Urinary bladder (tissue), 4 donors: ENCODE data around the gene SIGLEC9. TPM values are rescaled to one million over a fixed set of nuclear protein-coding genes. Genes with fewer than 3 reads are reported as not detected.
"Not testable (repeated sequence)": the region's sequence is repeated elsewhere in the genome, so short reads cannot be mapped to it uniquely, and the experiment has no call there.

Experiments used
- DNase-seq: peaks from one replicate; pipeline ENCODE4 v3.0.0-alpha.2; 2015; ENCODE audit errors: extremely low spot score
- H3K27ac ChIP-seq: one replicate; pipeline ENCODE4 v1.5.1; 2013; ENCODE audit warnings: low read depth, mild to moderate bottlenecking, moderate library complexity
- H3K36me3 ChIP-seq: one replicate; pipeline ENCODE4 v1.6.1; 2013; ENCODE audit warnings: mild to moderate bottlenecking, moderate library complexity; ENCODE audit not compliant: insufficient read depth
- H3K4me1 ChIP-seq: one replicate; pipeline ENCODE4 v1.6.1; 2013; ENCODE audit warnings: mild to moderate bottlenecking, moderate library complexity; ENCODE audit not compliant: insufficient read depth
- H3K4me3 ChIP-seq: one replicate; pipeline ENCODE4 v1.5.1; 2013; ENCODE audit warnings: low read depth, low read length
- WGBS: extraction: QIAGEN DNeasy Blood & Tissue Kit; methylation state at CpG from one replicate; pipeline ENCODE4 v1.1.7; 2013; 5-methylcytosine and 5-hydroxymethylcytosine counted together
- polyA plus RNA-seq: library from polyadenylated mRNA; stranded (reverse); fragments of 200-250 nt; gene quantifications from one replicate; pipeline ENCODE4 v1.2.3, GENCODE V29; 2013
- total RNA-seq: library from RNA; depleted of rRNA; stranded (reverse); fragments of >200 nt; gene quantifications from one replicate; pipeline ENCODE4 v1.2.3, GENCODE V29; 2014
- donor health status: healthy with polysubstance abuse.
- donor health status: healthy.

SIGLEC9 gene
- total and polyA plus RNA-seq, 2 donors: 1.4 to 5.5 TPM

DNA sequence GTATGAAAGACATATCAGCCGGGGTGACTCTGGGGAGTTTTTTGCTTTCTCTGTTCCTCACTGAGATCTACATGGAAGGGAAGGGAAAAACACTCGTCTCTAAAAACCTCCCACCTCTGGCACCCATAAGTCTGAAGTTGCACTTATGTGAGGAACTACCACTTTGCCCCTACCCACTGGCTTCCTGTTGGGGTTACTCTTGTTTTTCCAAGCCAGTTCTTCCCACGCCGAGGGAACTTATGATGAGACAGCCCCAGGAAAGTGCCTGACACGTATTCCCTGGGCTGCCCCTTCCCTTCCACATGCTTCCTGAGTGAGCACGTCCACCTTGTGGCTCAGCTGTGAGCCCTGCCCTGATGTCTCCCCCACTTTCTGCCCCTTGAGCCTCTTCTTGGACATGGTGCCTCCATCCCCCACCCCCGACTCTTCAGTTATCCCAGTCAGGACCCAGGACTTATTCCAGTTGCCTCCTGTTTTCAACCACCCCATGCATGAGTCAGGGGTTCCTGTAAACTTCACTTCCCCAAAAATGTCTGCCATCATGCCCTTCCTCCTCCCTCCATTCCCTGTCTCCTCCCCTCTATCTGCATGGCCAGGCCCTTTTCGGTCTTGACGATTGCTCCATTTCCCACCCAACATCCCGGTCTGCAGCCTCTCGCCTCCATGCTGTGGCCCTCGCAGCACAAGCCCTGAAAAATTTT lies 12.3 kb downstream of the SIGLEC9 start:
- DNase-seq: no peak
- no peak overlapping the region for H3K27ac ChIP-seq
- WGBS: 65% methylated on average over 12 of the region's 12 CpGs
- no peak overlapping the region for H3K4me3 ChIP-seq
- H3K4me1 ChIP-seq: no peaks in the 10 kb centered on the region
- no peaks in the 10 kb centered on the region for H3K36me3 ChIP-seq

DNA sequence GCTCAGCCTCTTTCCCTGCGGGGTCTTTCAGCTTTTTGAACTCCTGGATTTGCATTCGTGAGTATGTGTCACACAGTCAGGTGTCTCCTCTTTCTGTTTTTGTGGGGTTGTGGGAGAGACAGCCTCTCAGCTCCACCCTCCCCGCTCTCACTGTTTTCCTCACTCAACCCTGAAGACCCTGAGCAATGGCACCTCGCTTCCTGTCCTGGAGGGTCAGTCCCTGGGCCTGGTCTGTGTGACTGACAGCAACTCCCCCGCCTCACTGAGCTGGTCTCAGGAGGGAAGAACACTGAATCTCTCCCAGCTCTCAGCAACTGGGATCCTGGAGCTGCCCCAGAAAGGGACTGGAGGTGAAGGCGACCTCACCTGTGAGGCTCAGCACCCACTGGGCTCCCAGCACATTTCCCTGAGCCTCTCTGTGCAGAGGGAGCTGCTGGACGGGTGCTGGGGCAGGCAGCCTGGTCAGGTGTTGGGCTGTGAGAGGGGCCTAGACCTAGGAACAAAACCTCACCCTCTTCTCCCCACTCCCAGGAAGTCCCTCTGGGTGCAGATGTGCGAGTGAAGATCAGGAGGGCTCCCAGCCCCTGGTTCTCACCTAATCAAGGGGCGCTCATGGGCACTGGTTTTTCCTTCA lies 13.2 kb downstream of the SIGLEC9 start:
- no peak for DNase-seq
- H3K4me3 ChIP-seq: no peak overlapping the region
- 78% methylated on average over 9 of the region's 9 CpGs for WGBS
- no peaks in the 10 kb centered on the region for H3K36me3 ChIP-seq
- no peak overlapping the region for H3K27ac ChIP-seq
- H3K4me1 ChIP-seq: no peaks in the 10 kb centered on the region

DNA sequence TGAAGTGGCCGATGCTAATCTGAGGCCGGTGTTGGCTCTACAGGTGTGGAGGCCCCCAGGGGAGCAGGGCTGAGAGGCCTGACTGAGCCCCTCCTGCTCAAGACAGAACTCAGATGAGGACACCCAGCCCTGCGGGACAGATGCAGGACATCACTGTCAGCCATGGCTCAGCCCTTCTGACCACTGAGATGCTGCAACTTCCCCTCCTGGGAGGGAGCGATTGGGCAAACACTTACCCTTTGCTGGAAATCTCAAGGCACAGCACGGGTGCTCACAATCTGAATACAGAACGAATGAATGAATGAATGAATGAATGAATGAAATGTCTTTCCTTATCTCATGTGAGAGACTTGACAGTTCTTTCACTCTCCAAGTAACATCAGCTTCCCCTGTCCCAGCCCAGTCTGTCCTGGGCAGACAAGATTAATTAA lies 13.9 kb downstream of the SIGLEC9 start:
- DNase-seq: no peak
- no peaks in the 10 kb centered on the region for H3K36me3 ChIP-seq
- no peak overlapping the region for H3K27ac ChIP-seq
- H3K4me3 ChIP-seq: no peak overlapping the region
- WGBS: 47% methylated on average over 6 of the region's 6 CpGs
- H3K4me1 ChIP-seq: no peaks in the 10 kb centered on the region

DNA sequence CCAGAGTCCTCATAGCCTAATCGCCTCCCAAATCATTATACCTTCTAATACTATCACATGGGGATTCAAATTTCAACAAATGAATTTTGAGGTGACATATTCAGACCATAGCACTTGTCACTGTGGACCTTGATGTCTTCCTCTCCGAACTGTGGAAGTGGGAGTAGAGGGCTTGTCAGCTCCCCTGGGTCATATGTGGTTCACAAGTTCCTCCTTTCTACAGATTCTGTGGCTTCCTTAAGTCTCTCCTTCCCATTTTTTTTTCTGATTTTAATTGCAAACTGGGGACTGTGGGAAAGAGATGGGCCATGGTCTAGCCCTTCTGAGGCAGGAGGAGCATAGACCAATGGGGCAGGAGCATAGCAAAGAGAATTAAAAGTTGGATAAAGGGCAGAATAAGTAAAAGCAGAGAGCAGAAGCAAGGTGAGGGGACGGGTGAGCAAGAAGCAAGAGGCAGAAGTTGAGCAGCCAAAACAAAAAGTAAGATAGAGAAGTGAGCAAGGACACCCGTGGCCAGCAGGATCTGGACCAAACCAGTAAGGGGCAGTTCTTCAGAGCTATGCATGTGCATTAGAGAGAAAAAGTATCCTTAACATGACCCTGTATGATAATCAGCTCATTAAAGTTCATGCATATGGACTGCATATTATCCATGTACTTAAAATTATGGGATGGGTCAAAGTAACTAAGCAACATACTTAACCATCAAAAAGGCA lies 14.8 kb downstream of the SIGLEC9 start:
- DNase-seq: no peak
- H3K36me3 ChIP-seq: no peaks in the 10 kb centered on the region
- H3K4me3 ChIP-seq: no peak overlapping the region
- no peak overlapping the region for H3K27ac ChIP-seq
- no peaks in the 10 kb centered on the region for H3K4me1 ChIP-seq
- WGBS: 62% methylated on average over 4 of the region's 4 CpGs

DNA sequence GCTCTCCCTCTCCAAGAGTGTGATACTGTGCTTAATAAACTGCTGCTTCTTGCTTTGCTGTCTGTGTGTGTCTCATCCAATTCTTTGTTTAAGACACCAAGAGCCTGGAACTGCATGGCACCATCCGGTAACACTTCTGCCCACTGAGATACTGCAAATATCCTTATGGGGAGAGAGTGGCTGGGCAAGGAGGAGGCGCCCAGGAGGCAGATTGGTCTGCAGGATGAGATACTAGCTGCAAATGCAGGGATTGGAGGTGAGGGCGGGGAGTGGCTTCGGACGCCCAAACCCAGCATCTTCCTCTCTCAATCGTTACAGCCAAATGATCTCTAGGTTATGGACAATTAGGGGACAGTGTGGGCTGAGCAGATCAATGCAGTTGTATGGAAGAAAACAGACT lies 15.7 kb downstream of the SIGLEC9 start:
- Histone ChIP-seq H3K27ac (no peak overlapping the region), H3K4me1 (no peaks in the 10 kb centered on the region), H3K4me3 (no peak overlapping the region), H3K36me3 (no peaks in the 10 kb centered on the region)
- no peak for DNase-seq
- WGBS: 30% methylated on average over 6 of the region's 6 CpGs

DNA sequence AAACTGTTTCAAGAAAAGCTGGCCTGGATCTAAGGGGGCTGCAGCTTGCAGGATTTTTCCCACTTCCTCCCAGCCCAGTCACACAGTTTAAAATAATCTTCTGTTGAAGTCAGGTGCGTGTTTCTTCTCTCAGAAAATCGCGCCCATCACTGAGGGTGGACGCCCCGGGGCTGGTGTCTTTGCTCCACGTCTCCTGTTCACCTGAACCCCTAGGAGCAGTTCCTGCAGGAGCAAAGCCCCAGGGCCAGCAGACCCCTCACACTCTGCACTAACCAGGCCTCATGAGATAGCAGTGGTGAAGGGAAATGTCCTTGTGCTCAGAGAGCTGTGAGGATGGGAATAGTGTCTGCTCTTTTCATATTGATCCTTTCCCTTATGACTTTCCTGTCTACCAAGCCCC lies 16.5 kb downstream of the SIGLEC9 start:
- WGBS: 79% methylated on average over 6 of the region's 6 CpGs
- H3K4me3 ChIP-seq: no peak overlapping the region
- no peaks in the 10 kb centered on the region for H3K4me1 ChIP-seq
- no peak overlapping the region for H3K27ac ChIP-seq
- no peaks in the 10 kb centered on the region for H3K36me3 ChIP-seq
- DNase-seq: no peak

DNA sequence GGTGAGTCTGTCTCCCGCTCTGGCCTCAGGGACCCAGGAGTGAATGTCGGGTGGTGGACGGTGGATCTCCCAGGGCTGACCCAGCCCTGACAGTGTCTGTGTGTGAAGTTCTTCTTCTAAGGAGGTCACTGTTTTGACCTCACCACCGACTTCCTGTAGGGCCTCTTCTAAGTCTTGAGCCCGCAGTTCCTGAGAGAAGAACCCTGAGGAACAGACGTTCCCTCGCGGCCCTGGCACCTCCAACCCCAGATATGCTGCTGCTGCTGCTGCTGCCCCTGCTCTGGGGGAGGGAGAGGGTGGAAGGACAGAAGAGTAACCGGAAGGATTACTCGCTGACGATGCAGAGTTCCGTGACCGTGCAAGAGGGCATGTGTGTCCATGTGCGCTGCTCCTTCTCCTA lies 17.4 kb downstream of the SIGLEC9 start, which contains the start of gene SIGLEC7:
TSS of gene SIGLEC7 (plus strand) at position 183 of the 400 bp plus-strand sequence. CDS start at position 252, 69 bp downstream.
- no peak within 1 kb of the TSS for H3K4me3 ChIP-seq
- 62% methylated on average over 14 of the region's 14 CpGs for WGBS
- DNase-seq: no peak
- H3K4me1 ChIP-seq: no peaks in the 10 kb centered on the region
- H3K27ac ChIP-seq: no peak within 1 kb of the TSS
- H3K36me3 ChIP-seq: no peaks in the 10 kb centered on the region

DNA sequence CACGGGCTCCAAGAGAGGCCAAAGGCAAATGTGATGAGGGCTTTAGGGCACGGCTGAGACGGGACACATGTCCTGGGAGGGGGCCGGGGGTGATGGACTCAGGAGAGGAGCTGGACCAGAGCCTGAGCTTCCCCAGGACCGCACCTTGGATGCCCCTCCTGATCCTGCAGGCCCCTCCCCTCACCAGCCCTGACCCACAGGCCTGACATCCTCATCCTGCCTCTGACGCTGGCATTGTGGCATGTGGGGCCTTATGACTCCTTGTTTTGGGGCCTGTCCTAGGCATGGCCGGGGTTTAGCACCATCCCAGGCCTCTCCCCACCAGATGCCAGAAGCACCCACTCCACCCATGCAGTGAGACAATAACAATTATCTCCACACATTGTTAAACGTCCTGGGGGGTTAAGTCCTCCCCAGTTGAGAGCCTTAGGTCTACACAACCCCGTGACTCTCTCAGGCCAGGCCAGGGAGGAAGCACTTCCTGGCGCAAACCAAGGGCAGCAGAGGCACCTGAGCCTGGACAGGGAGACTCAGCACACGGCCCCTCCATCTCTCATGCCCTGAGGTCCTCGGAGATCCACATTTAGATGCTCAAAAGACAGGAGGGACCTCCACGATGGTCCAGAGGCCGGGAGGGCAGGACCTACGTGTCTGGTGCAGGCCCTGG lies 18.2 kb downstream of the SIGLEC9 start:
- not testable (repeated sequence) for DNase-seq, H3K27ac ChIP-seq, H3K36me3 ChIP-seq, H3K4me1 ChIP-seq, H3K4me3 ChIP-seq
- WGBS: 70% methylated on average over 15 of the region's 15 CpGs

DNA sequence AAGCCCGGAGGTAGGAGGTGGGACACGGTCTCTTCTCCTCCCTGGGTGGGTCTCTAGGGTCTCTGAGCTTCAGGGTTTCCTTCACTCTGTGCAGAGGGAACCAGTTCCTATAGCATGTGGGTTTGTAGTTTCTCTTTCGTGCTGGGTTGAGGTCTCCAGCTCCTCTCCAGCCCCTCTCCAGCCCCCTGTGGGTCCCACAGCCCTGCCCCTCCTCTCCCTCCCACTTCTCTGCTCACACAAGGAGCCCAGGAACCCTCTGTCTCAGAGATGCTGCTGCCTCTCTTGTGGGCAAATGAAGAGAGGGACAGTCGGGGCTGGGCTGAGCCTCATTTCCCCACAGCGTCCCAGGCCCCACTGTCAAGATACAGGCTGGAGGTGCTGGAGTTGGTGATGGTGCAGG lies 18.8 kb downstream of the SIGLEC9 start:
- H3K4me1 ChIP-seq: no peaks in the 10 kb centered on the region
- H3K27ac ChIP-seq: no peak overlapping the region
- H3K36me3 ChIP-seq: no peaks in the 10 kb centered on the region
- DNase-seq: no peak
- 74% methylated on average over 5 of the region's 5 CpGs for WGBS
- H3K4me3 ChIP-seq: no peak overlapping the region

DNA sequence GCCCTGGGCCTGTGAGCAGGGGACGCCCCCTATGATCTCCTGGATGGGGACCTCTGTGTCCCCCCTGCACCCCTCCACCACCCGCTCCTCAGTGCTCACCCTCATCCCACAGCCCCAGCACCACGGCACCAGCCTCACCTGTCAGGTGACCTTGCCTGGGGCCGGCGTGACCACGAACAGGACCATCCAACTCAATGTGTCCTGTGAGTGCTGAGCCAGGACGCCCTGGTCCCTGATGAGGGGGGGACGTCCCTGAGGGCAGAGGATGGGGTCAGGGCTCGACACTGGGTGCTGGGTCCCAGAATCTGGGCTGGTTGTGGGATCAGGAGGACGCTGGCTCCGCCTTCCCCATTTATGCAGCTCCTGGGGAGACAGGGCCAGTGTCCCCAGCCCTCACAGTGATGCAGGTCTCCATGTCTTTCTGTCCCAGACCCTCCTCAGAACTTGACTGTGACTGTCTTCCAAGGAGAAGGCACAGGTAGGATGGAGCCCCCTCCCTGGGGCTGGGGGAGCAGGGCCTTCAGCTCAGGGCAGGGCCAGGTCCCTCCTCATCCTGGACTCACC lies 19.9 kb downstream of the SIGLEC9 start:
- Histone ChIP-seq H3K27ac (no peak overlapping the region), H3K4me1 (no peaks in the 10 kb centered on the region), H3K36me3 (no peaks in the 10 kb centered on the region), H3K4me3 (no peak overlapping the region)
- 79% methylated on average over 11 of the region's 11 CpGs for WGBS
- DNase-seq: no peak

DNA sequence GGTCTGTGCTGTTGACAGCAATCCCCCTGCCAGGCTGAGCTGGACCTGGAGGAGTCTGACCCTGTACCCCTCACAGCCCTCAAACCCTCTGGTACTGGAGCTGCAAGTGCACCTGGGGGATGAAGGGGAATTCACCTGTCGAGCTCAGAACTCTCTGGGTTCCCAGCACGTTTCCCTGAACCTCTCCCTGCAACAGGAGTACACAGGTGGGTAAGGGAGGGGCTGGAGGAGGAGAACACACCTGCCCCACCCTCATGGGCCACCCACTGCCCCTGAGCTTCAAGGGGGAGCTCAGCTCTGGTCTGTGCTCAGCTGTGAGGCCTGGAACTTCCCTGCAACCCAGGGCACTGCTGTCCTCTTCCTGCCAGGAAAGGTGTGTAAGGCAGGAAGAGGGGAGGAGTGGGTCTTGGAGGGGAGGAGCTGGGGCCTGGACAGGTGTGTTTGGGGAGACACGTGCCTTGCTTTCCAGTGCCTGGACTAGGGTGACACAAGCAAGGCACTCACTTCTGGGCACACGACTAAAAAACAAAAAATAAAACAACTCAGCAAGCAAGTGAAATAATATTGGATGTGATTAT lies 21.3 kb downstream of the SIGLEC9 start:
- no peaks in the 10 kb centered on the region for H3K4me1 ChIP-seq
- no peaks in the 10 kb centered on the region for H3K36me3 ChIP-seq
- no peak overlapping the region for H3K4me3 ChIP-seq
- no peak overlapping the region for H3K27ac ChIP-seq
- WGBS: 56% methylated on average over 4 of the region's 4 CpGs
- no peak for DNase-seq

DNA sequence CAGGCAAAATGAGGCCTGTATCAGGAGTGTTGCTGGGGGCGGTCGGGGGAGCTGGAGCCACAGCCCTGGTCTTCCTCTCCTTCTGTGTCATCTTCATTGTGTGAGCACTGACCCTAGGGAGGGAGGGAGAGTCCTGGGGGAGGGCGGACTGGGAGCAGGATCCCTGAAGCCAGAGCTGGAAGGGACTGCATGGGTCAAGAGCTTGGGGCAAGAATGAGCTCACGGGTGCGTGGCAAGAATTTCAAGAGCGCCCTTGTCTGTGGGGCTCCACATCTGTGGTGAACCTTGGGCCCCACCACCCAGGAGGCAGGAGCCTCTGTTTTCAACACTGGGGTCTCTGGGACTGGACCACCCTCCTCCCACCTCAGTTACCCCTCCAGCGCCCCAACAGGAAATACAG lies 22.0 kb downstream of the SIGLEC9 start:
- WGBS: 86% methylated on average over 7 of the region's 7 CpGs
- no peak overlapping the region for H3K27ac ChIP-seq
- DNase-seq: no peak
- no peaks in the 10 kb centered on the region for H3K4me1 ChIP-seq
- H3K36me3 ChIP-seq: no peaks in the 10 kb centered on the region
- no peak overlapping the region for H3K4me3 ChIP-seq

DNA sequence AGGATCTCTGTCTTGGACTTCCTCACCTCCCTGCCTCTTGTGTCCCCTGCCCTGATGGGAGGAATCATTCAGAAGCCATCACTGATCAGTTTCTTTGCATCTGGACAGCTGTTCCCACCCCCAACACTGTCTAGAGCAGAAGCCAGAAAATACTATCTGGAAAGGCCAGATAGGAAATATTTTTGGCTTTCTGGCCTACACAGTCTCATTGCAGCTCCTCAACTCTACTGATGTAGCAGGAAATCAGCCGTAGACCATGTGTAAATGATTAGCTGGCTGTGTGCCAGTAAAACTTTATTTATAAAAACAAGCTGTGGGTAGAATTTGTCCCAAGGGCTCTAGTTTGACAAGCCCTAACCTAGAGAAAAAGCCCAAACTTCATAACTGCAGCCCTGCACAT lies 23.0 kb downstream of the SIGLEC9 start:
- no peaks in the 10 kb centered on the region for H3K4me1 ChIP-seq
- H3K36me3 ChIP-seq: no peaks in the 10 kb centered on the region
- no peak for DNase-seq
- no peak overlapping the region for H3K4me3 ChIP-seq
- no peak overlapping the region for H3K27ac ChIP-seq
- WGBS: 11% methylated on average over 1 of the region's 1 CpG
